Endodermal cell (in vitro differentiated cells): ENCODE data around the gene CTNNAL1. TPM values are rescaled to one million over a fixed set of nuclear protein-coding genes. Genes with fewer than 3 reads are reported as not detected.

Experiments
- DNase-seq: peaks from one replicate; pipeline ENCODE4 v3.0.0-alpha.2; 2017
- H3K27ac ChIP-seq: 2 replicates; pipeline ENCODE4 v1.5.1; 2013; ENCODE audit warnings: mild to moderate bottlenecking, low read depth, low read length, moderate library complexity
- H3K27me3 ChIP-seq: 2 replicates; pipeline ENCODE4 v1.6.1; 2013; ENCODE audit warnings: mild to moderate bottlenecking, low read length, moderate library complexity; ENCODE audit not compliant: insufficient read depth, control insufficient read depth, poor library complexity, severe bottlenecking
- H3K36me3 ChIP-seq: 2 replicates; pipeline ENCODE4 v1.7.0; 2013; ENCODE audit warnings: mild to moderate bottlenecking, low read length, moderate library complexity; ENCODE audit not compliant: control insufficient read depth, insufficient read depth
- H3K4me1 ChIP-seq: one replicate; pipeline ENCODE4 v1.7.0; 2013; ENCODE audit warnings: low read length; ENCODE audit not compliant: control insufficient read depth, insufficient read depth
- H3K4me3 ChIP-seq: 2 replicates; pipeline ENCODE4 v1.5.1; 2013; ENCODE audit warnings: mild to moderate bottlenecking, low read length, moderate library complexity
- H3K9ac ChIP-seq: 2 replicates; pipeline ENCODE4 v1.6.1; 2013; ENCODE audit warnings: mild to moderate bottlenecking, low read length, moderate library complexity; ENCODE audit not compliant: poor library complexity, severe bottlenecking; ENCODE audit errors: extremely low read depth
- H3K9me3 ChIP-seq: 2 replicates; pipeline ENCODE4 v1.6.1; 2013; ENCODE audit warnings: mild to moderate bottlenecking, low read length, moderate library complexity; ENCODE audit not compliant: control insufficient read depth
- H3K27ac Mint-ChIP-seq: 2 replicates; pipeline ENCODE4 v1.8.0; 2020; ENCODE audit warnings: mixed read lengths
- H3K27me3 Mint-ChIP-seq: 2 replicates; pipeline ENCODE4 v1.8.0; 2021; ENCODE audit warnings: mild to moderate bottlenecking, mixed read lengths; ENCODE audit not compliant: insufficient read depth
- H3K36me3 Mint-ChIP-seq: 2 replicates; pipeline ENCODE4 v1.8.0; 2020; ENCODE audit warnings: low read depth, mixed read lengths
- H3K4me1 Mint-ChIP-seq: 2 replicates; pipeline ENCODE4 v1.8.0; 2020; ENCODE audit warnings: mixed read lengths
- H3K4me3 Mint-ChIP-seq: 2 replicates; pipeline ENCODE4 v1.8.0; 2020; ENCODE audit warnings: mild to moderate bottlenecking, moderate library complexity, mixed read lengths
- H3K9me3 Mint-ChIP-seq: 2 replicates; pipeline ENCODE4 v1.8.0; 2020; ENCODE audit warnings: mild to moderate bottlenecking, mixed read lengths
- CTCF ChIP-seq: fragments of 200-600 bp; sonication (generic); conservative IDR thresholded peaks from 2 replicates; pipeline ENCODE4 v1.5.0; 2021; ENCODE audit warnings: antibody characterized with exemption, mild to moderate bottlenecking
- WGBS, 2 experiments: methylation state at CpG; one replicate each; pipeline versions ENCODE4 v1.1.5 to v1.1.7; 2013; ENCODE audit warnings: missing lambda C conversion rate in 2 of 2, mixed read lengths in 1 of 2; ENCODE audit not compliant: insufficient coverage in 1 of 2, insufficient read length in 1 of 2; 5-methylcytosine and 5-hydroxymethylcytosine counted together
- total RNA-seq, 2 donors: library from RNA; stranded (reverse); fragmentation: NEBNext Ultra II Directional in 1 of 2; extraction: Animal tissue kit (Norgen Biotek cat#: 25700) in 1 of 2; gene quantifications; 2 replicates in 1 of 2; 3 replicates in 1 of 2; pipeline ENCODE4 v1.2.1, GENCODE V29; 2021

CTNNAL1 gene
- total RNA-seq, 2 donors from 2014 or later: 80.1 to 82.1 TPM

- Histone ChIP-seq H3K27me3 (no peaks in the 10 kb centered on the region), H3K9me3 (no peaks in the 10 kb centered on the region), H3K36me3 (peaks cover 14% of the 10 kb centered on the region), H3K27ac (no peak overlapping the region), H3K9ac (no peak overlapping the region), H3K4me3 (no peak overlapping the region), H3K4me1 (peaks cover 23% of the 10 kb centered on the region)
- 96 to 100% methylated on average over 2 to 3 of the region's 3 CpGs for WGBS, 2 experiments
- H3K4me3 Mint-ChIP-seq: no peak overlapping the region
- peaks cover 58% of the 10 kb centered on the region for H3K4me1 Mint-ChIP-seq
- H3K9me3 Mint-ChIP-seq: no peaks in the 10 kb centered on the region
- DNase-seq: no peak
- H3K27ac Mint-ChIP-seq: no peak overlapping the region
- no peak for TF ChIP-seq CTCF
- no peaks in the 10 kb centered on the region for H3K27me3 Mint-ChIP-seq
- H3K36me3 Mint-ChIP-seq: peaks cover 16% of the 10 kb centered on the region
Observed at GRCh38 chr9:109020113-109020512, 6.8 kb upstream of the CTNNAL1 start.

- Mint-ChIP-seq H3K4me3 (no peak overlapping the region), H3K27me3 (no peaks in the 10 kb centered on the region), H3K36me3 (peaks cover 16% of the 10 kb centered on the region), H3K9me3 (no peaks in the 10 kb centered on the region), H3K27ac (no peak overlapping the region), H3K4me1 (peaks cover 57% of the 10 kb centered on the region)
- WGBS, 2 experiments: 91 to 93% methylated on average over 1 to 2 of the region's 3 CpGs
- Histone ChIP-seq H3K4me1 (peaks cover 23% of the 10 kb centered on the region), H3K27me3 (no peaks in the 10 kb centered on the region), H3K36me3 (peaks cover 14% of the 10 kb centered on the region), H3K9ac (no peak overlapping the region), H3K27ac (no peak overlapping the region), H3K9me3 (no peaks in the 10 kb centered on the region), H3K4me3 (no peak overlapping the region)
- no peak for TF ChIP-seq CTCF
- DNase-seq: no peak
Observed at GRCh38 chr9:109019420-109019819, 6.1 kb upstream of the CTNNAL1 start.

- Mint-ChIP-seq H3K9me3 (no peaks in the 10 kb centered on the region), H3K36me3 (peaks cover 16% of the 10 kb centered on the region), H3K27ac (peak overlapping the region; percentile 7), H3K4me3 (no peak overlapping the region), H3K27me3 (no peaks in the 10 kb centered on the region), H3K4me1 (peaks cover 45% of the 10 kb centered on the region)
- no peak overlapping the region for H3K4me3 ChIP-seq
- 96 to 97% methylated on average over 3 to 5 of the region's 6 CpGs for WGBS, 2 experiments
- no peak for DNase-seq
- no peak for TF ChIP-seq CTCF
- no peak overlapping the region for H3K27ac ChIP-seq
- no peaks in the 10 kb centered on the region for H3K27me3 ChIP-seq
- H3K9ac ChIP-seq: no peak overlapping the region
- H3K36me3 ChIP-seq: peaks cover 14% of the 10 kb centered on the region
- no peaks in the 10 kb centered on the region for H3K9me3 ChIP-seq
- peaks cover 18% of the 10 kb centered on the region for H3K4me1 ChIP-seq
Observed at GRCh38 chr9:109017493-109017892, 4.2 kb upstream of the CTNNAL1 start.
